Lower leg skin (tissue), 3 donors: ENCODE measurements around the gene MIDN.

Source experiments
- CTCF ChIP-seq, 3 donors: fragments of 450-650 bp; IDR thresholded peaks; one replicate each; pipeline ENCODE4 v1.5.1; 2016; ENCODE audit warnings: antibody characterized with exemption in 3 of 3, mild to moderate bottlenecking in 3 of 3, moderate library complexity in 2 of 3
- POLR2A ChIP-seq, 2 donors: fragments of 450-650 bp; IDR thresholded peaks; one replicate each; pipeline ENCODE4 v1.6.1; 2016 to 2017; ENCODE audit warnings: antibody characterized with exemption in 2 of 2, mild to moderate bottlenecking in 1 of 2, moderate library complexity in 1 of 2

GRCh38 chr19:1216756-1217155 is 31.6 kb upstream of the MIDN start:
- no peak for TF ChIP-seq POLR2A (IDR thresholded peaks at IDR 0.05)
- no peak for TF ChIP-seq CTCF (IDR thresholded peaks at IDR 0.05)
